HG03520 (cell line): ENCODE data around the gene LILRB5.
"Not testable (repeated sequence)": the region's sequence is repeated elsewhere in the genome, so short reads cannot be mapped to it uniquely, and the experiment has no call there.

Experiments used
- ATAC-seq: cut with Tn5 transposase; IDR thresholded peaks from one replicate; pipeline ENCODE4 v1.9.1; 2021; ENCODE audit warnings: mild to moderate bottlenecking, moderate library complexity; ENCODE audit not compliant: unreplicated experiment

LILRB5 gene

GRCh38 chr19:54245936-54246335, 11.1 kb downstream of the LILRB5 start:
- ATAC-seq = no peak

DNA sequence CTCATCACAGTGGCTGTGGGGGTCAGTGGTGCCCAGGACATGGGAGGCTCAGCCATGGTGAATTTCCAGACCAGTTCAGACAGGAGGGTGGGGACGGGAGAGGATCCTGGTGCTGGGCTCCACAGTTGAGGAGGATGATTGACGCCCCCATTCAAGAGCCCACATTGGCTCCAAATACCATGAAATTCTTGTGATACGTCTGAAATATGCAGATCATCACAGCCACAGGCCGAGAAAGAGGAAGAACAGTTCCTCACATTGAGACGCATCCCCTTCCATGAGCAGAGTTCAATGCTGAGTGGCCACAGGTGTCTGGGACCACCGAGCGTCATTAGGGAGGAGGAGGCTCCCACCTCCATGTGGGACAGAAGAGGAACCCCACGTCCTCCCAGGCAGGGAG, 13.3 kb downstream of the LILRB5 start:
- not testable (repeated sequence) for ATAC-seq

DNA sequence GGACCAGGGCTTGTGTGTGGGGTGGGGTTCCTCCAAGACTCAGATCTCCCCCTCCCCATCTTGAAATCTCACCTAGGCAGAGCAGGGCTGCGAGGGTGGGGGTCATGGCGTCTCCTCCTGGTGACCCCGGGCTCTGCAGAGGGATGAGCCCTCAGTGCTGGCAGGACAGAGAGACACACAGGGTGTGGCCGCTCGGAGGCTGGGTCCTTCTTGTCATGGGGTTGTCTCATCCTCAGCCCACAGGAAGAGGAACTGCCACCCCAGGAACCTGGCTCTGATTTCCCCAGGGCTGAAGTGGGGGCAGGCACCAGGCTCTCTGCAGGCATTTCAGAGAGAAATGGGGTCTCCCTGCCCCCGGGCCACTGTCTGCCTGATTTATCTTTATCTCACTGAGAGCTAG, 14.4 kb downstream of the LILRB5 start, which contains the start of gene LILRA6:
Gene LILRA6 (minus strand): TSS at position 145 of the 400 bp plus-strand sequence.
- not testable (repeated sequence) for ATAC-seq

DNA sequence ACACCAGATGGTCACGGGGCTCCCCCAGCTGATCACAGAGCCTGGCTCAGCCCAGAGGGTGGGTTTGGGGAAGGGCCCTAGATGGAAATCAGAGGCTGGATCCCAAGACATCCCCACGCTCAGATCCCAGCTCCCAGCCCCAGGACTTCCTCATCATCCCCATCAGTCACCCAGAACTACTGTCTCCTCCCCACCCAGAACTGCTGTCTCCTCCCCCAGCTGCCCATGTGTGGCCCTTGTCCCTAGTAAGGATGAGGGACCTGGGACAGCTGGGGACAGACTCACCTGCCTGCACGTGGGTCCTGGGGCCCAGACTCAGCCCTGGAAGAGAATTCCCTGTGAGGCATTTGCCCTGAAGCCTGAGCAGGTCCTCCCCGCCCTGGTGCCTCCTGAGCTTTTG, 14.8 kb downstream of the LILRB5 start:
- ATAC-seq = not testable (repeated sequence)

- not testable (repeated sequence) for ATAC-seq
These were observed 16.4 kb downstream of the LILRB5 start for GRCh38 chr19:54240372-54241336.

DNA sequence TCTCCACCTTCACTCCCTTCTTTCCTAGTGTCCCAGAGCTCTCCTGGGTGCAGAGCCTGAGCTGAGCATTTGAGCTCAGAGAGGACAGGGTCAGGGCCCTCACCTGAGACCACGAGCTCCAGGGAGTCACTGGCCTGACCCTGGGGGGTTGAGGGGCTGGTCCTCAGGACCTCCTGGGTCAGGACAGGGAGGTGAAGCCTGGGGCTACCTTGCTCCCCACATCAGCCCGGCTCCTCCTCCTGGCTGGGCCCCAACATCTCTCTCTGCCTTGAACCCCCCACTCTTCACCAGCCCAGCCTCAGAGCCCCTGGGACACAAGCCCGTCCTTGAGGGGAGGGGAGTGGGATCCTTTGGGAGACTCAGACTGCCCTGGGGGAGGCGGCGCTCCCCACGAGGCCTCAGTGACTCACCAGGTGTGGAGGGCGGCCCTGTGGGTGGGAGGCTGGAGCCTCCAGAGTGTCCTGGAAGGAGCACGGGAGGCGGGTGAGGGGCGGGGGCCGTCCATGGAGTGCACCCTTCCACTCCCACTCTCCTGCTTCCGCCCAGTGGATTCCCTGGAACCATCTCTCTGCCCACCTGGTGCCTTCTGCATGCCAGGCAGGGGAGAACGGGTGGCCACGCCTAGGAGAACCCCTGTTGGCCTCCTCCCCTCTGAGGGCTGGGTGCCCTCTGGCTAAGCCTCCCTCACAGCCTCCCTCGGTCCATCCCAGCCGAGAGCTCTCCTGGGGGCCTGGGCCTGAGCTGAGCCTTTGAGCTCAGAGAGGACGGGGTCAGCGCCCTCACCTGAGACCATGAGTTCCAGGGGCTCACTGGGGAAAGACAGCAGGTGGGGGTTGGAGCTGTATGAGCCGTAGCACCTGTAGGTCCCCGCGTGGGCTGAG, 17.3 kb downstream of the LILRB5 start:
- ATAC-seq = not testable (repeated sequence)

DNA sequence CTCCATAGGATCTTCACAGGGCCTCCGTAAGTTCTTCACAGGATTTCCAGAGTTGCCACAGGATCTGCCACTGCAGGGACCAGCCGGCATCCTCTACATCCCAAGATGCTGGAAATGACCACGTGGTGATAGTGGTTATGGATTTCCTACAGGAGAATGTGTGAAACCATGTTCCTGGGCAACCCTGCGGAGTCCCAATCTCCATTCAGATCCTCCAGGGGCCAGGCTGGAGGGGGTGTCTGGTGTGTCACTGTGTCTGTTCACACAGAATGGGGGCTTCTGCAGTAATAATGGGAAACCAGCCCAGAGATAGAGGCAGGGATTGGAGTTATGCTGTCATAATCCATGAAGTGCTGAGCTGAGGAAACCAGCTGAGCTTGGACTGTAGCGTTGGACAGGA, 23.1 kb downstream of the LILRB5 start:
- ATAC-seq = no peak

DNA sequence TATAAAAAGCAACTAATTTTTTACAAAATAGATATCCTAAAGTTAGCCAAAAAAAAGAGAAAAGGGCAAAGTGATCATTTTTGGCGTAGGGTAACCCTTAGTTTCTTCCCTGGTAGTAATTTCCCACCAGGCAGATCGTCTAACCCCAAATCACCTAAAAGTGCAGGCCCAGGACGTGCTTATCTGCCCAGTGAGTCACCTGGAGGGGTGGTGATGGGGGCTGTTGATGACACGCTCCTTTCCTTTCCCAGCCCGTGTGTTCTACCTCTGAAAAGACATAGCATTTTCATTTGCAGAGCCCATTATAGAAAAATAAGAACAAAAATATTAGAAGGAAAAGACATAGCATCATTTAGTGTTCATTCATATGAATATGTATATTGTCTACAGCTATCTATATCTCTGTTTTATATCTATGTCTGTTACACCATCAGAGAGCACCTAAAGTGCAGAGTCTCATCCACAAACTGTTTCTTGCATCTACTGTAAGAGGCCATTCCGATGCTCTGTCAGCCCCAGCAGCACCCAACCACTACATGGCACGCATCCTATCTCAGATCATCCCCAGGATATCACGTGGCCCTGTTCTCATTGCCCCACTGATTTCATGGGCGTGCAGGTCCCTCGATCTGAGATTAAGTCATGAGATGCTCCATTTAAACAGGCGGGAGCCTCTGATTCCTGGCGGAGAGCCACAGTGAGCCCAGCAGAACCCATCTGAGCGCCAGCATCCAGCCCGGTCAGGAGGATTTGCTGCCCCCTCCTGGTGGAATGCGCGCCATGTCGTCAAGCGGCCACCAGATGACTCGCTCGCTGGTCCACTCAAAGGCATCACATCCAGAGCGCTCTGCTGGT, 25.8 kb downstream of the LILRB5 start:
- peak; percentile 58 for ATAC-seq

GRCh38 chr19:54230031-54230430, 27.0 kb downstream of the LILRB5 start:
- ATAC-seq = no peak

- ATAC-seq = no peak
These were observed 27.9 kb downstream of the LILRB5 start for GRCh38 chr19:54229146-54229545.

DNA sequence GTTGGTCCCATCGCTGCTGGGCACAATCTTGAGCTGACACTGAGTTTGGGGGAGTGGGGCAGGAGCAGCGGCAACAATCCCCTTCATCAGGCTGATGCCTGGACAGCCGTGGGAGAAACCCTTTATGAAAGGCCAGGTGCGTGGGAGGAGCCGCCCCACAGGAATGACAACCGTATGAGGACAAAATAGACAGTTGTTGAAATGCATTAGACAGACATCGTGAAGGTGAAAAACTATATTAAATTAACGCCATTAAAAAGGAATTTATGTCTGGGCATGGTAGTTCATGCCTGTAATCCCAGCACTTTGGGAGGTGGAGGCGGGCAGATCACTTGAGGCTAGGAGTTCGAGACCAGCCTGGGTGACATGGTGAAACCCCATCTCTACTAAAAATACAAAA, 32.5 kb downstream of the LILRB5 start:
- ATAC-seq = not testable (repeated sequence)

- ATAC-seq = not testable (repeated sequence)
These were observed 33.2 kb downstream of the LILRB5 start for GRCh38 chr19:54223937-54224281.

GRCh38 chr19:54223277-54223936, 33.7 kb downstream of the LILRB5 start:
- ATAC-seq = not testable (repeated sequence)

GRCh38 chr19:54222474-54223276, 34.4 kb downstream of the LILRB5 start, which contains the start of gene LILRB3:
Gene LILRB3, minus strand, starts transcription at chr19:54223007. Its CDS starts 31 bp downstream, at chr19:54222976.
- ATAC-seq = not testable (repeated sequence)

GRCh38 chr19:54221947-54222346, 35.1 kb downstream of the LILRB5 start:
- ATAC-seq = not testable (repeated sequence)

DNA sequence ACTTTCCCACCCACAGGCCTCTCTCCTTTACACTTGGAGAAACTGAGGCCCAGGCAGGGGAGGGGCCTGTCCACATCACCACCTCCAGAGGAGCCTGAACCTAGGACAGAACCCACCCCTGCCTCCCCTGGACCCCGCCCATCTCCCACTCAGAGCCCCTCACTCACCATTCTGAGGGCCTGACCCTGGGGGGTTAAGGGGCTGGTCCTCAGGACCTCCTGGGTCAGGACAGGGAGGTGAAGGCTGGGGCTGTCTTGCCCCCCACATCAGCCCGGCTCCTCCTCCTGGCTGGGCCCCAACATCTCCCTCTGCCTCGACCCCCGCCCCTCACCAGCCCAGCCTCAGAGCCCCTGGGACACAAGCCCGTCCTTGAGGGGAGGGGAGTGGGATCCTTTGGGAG, 37.4 kb downstream of the LILRB5 start:
- ATAC-seq = not testable (repeated sequence)

- ATAC-seq = no peak
These were observed 38.0 kb downstream of the LILRB5 start for GRCh38 chr19:54218960-54219661.

DNA sequence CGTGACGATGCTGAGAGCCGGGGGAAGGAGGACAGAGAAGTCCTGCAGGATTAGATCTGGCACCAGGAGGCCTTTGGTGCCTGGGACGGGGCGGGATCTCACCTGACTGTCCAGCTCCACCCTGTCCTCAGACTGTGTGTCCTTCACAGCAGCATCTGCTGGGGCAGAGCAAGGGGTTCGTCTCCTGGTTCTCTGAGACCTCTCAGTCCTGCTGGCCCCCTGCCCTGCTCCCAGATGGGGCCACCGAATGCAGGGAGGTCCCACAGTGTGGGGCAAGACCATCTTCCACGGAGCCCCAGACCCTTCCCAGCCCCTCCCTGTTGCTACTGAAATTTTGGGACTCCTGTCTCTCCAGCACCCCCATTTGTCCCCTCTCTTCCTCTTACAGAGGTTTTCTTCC, 38.8 kb downstream of the LILRB5 start:
- no peak for ATAC-seq
